ENCODE measurements around the gene ARL3. TPM values are rescaled to one million over a fixed set of nuclear protein-coding genes. Genes with fewer than 3 reads are reported as not detected.

Gene ARL3
- total RNA-seq, 6 experiments from 2014 or later: 13.2 to 18.4 (median 16.8) TPM

DNA sequence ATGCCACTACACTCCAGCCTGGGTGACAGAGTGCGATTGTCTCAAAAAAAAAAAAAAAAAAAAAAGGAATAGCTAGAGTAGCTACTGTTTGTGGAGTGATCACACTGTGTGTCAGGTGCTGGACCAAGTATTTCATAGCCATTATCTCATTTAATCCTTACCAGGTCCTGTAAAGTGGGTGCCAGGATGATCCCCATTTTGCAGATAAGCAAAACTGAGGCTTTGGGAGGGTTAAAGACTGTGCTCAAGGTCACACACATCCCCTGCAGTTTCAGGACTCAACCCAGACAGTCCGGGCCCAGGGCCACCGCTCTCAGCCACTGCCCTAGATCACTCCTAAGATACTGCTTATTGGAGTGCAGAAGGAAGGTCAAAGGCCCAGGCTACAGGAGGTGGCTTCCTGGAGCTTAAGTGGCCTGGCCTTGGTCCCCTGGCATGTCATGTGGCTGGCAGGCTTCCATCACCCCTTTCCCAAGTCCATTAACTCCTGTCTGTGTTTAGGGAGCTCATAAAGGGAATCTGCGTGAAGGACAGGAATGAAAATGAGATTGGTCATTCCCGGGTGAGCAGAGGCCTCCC is 17.1 kb upstream of the ARL3 start:
- no peaks in the 10 kb centered on the region; the same call in 1 of the 2 replicates for H3K27me3 Mint-ChIP-seq (ENCODE audit: insufficient read depth)
- peaks cover 16% of the 10 kb centered on the region for H3K36me3 Mint-ChIP-seq (ENCODE audit: low read depth)
- no peak overlapping the region for H3K4me3 Mint-ChIP-seq
- no peak for DNase-seq
- H3K27ac Mint-ChIP-seq: no peak overlapping the region
- H3K9me3 Mint-ChIP-seq: no peaks in the 10 kb centered on the region
- peaks cover 7% of the 10 kb centered on the region for H3K4me1 Mint-ChIP-seq (ENCODE audit: low read depth)
- TF ChIP-seq, protein P1, sequence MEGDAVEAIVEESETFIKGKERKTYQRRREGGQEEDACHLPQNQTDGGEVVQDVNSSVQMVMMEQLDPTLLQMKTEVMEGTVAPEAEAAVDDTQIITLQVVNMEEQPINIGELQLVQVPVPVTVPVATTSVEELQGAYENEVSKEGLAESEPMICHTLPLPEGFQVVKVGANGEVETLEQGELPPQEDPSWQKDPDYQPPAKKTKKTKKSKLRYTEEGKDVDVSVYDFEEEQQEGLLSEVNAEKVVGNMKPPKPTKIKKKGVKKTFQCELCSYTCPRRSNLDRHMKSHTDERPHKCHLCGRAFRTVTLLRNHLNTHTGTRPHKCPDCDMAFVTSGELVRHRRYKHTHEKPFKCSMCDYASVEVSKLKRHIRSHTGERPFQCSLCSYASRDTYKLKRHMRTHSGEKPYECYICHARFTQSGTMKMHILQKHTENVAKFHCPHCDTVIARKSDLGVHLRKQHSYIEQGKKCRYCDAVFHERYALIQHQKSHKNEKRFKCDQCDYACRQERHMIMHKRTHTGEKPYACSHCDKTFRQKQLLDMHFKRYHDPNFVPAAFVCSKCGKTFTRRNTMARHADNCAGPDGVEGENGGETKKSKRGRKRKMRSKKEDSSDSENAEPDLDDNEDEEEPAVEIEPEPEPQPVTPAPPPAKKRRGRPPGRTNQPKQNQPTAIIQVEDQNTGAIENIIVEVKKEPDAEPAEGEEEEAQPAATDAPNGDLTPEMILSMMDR (IDR thresholded peaks at IDR 0.05): no peak

DNA sequence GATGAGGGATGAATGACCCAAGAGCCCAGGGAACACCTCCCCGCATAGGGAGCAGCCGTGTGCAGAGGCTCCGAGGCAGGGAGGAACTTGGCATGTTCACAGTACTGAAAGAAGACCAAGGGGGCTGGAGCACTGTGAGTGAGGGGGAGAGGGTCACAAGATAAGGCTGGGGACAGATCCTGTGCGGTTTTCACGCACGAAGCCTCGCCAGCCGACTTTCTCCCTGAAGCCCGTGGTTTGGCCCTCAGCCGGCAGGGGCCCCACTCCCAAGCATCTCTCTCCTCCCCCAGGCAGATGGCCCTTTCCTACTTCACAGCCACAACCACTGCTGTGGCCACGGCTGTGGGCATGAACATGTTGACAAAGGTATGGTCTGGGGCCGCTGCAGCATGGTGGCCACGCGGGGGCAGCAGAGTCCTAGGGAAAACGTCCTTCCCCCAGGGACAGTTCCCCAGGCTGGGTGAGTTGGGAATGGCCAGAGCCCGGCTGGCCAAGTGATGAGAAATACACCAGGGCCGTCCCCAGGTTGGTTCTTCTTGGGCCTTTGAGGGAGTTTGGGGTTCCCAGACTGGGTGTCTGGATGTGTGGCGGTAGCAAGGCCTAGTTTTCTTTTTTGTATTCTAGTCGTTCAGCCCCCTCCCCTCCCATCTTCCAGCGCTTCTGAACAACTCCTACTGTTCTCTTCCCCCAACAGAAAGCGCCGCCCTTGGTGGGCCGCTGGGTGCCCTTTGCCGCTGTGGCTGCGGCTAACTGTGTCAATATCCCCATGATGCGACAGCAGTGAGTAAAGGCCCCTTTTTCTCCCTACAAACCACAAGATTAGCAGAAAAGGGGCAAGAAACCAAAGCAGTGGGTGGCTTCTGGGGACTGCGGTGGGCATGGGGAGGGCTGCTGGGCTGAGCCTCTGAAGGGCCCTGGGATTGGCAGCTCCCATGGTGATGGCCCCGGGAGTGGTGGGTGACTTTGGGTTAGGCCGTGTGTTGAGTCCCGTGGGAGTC is 15.1 kb upstream of the ARL3 start:
- DNase-seq: peak; percentile 65
- no peaks in the 10 kb centered on the region for H3K9me3 Mint-ChIP-seq
- TF ChIP-seq, protein P1 (IDR thresholded peaks at IDR 0.05): peak; percentile 97
- H3K4me3 Mint-ChIP-seq: no peak overlapping the region
- no peak overlapping the region for H3K27ac Mint-ChIP-seq
- H3K36me3 Mint-ChIP-seq (ENCODE audit: low read depth): peaks cover 16% of the 10 kb centered on the region
- H3K27me3 Mint-ChIP-seq (ENCODE audit: insufficient read depth): no peaks in the 10 kb centered on the region; the same call in 1 of the 2 replicates
- peaks cover 12% of the 10 kb centered on the region for H3K4me1 Mint-ChIP-seq (ENCODE audit: low read depth)

DNA sequence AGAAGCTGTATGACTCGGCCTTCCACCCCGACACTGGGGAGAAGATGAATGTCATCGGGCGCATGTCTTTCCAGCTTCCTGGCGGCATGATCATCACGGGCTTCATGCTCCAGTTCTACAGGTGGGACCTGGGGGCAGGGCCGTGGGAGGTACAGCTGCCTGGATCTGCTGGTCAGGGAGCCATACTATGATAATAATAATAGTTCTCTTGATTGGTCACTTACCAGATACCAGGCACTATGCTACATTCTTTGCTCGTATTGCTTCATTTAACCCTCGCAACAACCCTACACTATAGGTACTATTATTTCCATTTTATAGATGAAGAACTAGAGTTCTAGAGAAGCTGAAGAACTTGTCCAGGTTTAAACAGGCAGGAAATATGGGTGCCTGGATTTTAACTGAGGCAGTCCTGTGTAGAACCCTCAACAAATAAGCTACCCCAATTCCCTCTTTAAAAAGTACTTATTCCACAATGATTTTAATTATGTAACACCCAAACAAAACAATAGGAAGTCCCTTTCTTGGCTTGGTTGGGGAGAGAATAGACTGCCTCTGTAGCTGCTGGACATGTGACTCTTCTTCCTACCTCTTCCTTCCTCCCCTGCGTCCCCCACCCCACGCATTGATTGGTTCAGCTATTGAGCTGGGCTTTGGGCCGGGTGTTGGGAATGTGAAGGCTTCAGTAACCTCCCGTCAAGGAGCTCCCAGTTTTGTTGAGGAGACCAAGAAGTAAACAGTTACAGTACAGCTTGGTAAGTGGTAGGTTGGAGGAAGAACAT is 13.0 kb upstream of the ARL3 start:
- TF ChIP-seq, protein P1 (IDR thresholded peaks at IDR 0.05): no peak

DNA sequence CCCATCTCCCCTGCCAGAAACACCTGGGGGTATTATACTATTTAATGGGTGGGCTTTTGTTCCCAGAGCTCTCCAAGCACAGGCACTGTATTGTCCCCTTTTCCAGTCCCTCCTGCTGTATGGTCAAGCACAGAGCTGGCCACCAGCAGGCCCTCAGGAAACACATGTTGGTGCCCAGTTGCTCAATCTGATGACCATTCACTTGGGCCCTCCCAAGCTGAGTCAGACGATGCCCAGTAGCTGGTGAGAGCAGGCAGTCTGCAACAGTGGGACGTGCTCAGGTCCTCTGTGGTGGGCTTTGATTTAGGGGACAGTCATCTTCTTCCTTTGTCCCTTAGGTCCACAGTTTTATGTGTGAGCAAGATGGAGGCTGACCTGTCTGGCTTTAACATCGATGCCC is 12.1 kb upstream of the ARL3 start:
- TF ChIP-seq, protein P1 (IDR thresholded peaks at IDR 0.05): no peak
- Mint-ChIP-seq H3K27ac (peak overlapping the region; percentile 63; the same call in 1 of the 2 replicates), H3K4me3 (no peak overlapping the region), H3K27me3 (ENCODE audit: insufficient read depth) (no peaks in the 10 kb centered on the region; the same call in 1 of the 2 replicates), H3K9me3 (no peaks in the 10 kb centered on the region), H3K36me3 (ENCODE audit: low read depth) (peaks cover 14% of the 10 kb centered on the region), H3K4me1 (ENCODE audit: low read depth) (peaks cover 21% of the 10 kb centered on the region)
- DNase-seq: peak; percentile 40

More for the DNA sequence above, 13.0 kb upstream of the ARL3 start:
- Mint-ChIP-seq H3K36me3 (ENCODE audit: low read depth) (peaks cover 18% of the 10 kb centered on the region), H3K9me3 (no peaks in the 10 kb centered on the region), H3K27me3 (ENCODE audit: insufficient read depth) (no peaks in the 10 kb centered on the region; the same call in 1 of the 2 replicates), H3K27ac (no peak overlapping the region), H3K4me3 (no peak overlapping the region), H3K4me1 (ENCODE audit: low read depth) (peaks cover 13% of the 10 kb centered on the region)
- DNase-seq: no peak

DNA sequence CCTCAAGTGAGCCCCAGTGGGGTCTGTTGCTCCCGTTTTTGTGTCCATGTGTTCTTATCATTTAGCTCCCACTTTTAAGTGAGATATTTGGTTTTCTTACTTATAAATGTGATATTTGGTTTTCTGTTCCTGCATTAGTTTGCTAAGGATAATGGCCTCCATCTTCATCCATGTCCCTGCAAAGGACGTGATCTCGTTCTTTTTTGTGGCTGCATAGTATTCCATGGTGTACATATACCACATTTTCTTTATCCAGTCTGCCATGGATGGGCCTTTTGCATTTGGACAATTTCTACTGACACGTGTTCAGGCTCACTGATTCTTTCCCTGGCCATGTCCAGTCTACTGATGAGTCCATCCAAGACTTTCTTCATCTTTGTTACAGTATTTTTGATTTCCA is 9.8 kb upstream of the ARL3 start:
- TF ChIP-seq, protein P1 (IDR thresholded peaks at IDR 0.05): no peak
- no peak overlapping the region for H3K27ac Mint-ChIP-seq
- no peaks in the 10 kb centered on the region for H3K9me3 Mint-ChIP-seq
- DNase-seq: no peak
- H3K4me3 Mint-ChIP-seq: no peak overlapping the region
- H3K27me3 Mint-ChIP-seq (ENCODE audit: insufficient read depth): no peaks in the 10 kb centered on the region
- H3K4me1 Mint-ChIP-seq (ENCODE audit: low read depth): peaks cover 27% of the 10 kb centered on the region
- H3K36me3 Mint-ChIP-seq (ENCODE audit: low read depth): peaks cover 19% of the 10 kb centered on the region
